IPS-20b (cell line): Measurements from ENCODE around the gene GOLGA6L25.
"Not testable (repeated sequence)": the region's sequence is repeated elsewhere in the genome, so short reads cannot be mapped to it uniquely, and the experiment has no call there.

ENCODE experiments used
- H3K27ac ChIP-seq: one replicate; pipeline ENCODE4 v1.5.1; 2013; ENCODE audit warnings: low read length
- H3K27me3 ChIP-seq: 2 replicates; pipeline ENCODE4 v1.6.1; 2013; ENCODE audit warnings: mild to moderate bottlenecking, low read length, inconsistent platforms; ENCODE audit not compliant: insufficient read depth
- H3K36me3 ChIP-seq: 2 replicates; pipeline ENCODE4 v1.6.1; 2013; ENCODE audit warnings: low read depth, mild to moderate bottlenecking, inconsistent platforms, low read length, moderate library complexity; ENCODE audit not compliant: insufficient read depth
- H3K4me1 ChIP-seq: 2 replicates; pipeline ENCODE4 v1.6.1; 2013; ENCODE audit warnings: mild to moderate bottlenecking, control low read depth, inconsistent platforms, low read length, moderate library complexity; ENCODE audit not compliant: insufficient read depth
- H3K4me3 ChIP-seq: 2 replicates; pipeline ENCODE4 v1.5.1; 2013; ENCODE audit warnings: mild to moderate bottlenecking, low read length, inconsistent platforms
- H3K9ac ChIP-seq: 2 replicates; pipeline ENCODE4 v1.6.1; 2013; ENCODE audit warnings: low read depth, mild to moderate bottlenecking, inconsistent platforms, low read length, moderate library complexity
- H3K9me3 ChIP-seq: 2 replicates; pipeline ENCODE4 v1.6.1; 2013; ENCODE audit warnings: mild to moderate bottlenecking, low read depth, low read length, inconsistent platforms; ENCODE audit not compliant: insufficient read depth

GOLGA6L25 gene

GRCh38 chr15:28602152-28602551 lies 48.8 kb downstream of the GOLGA6L25 start:
- not testable (repeated sequence) for H3K27me3 ChIP-seq, H3K27ac ChIP-seq, H3K4me3 ChIP-seq, H3K36me3 ChIP-seq, H3K4me1 ChIP-seq, H3K9me3 ChIP-seq, H3K9ac ChIP-seq
